Smooth muscle cell (in vitro differentiated cells): ENCODE measurements around the gene USP10. TPM values are rescaled to one million over a fixed set of nuclear protein-coding genes. Genes with fewer than 3 reads are reported as not detected.
"Not testable (repeated sequence)": the region's sequence is repeated elsewhere in the genome, so short reads cannot be mapped to it uniquely, and the experiment has no call there.

Experiments used
- DNase-seq: peaks from one replicate; lab custom pipeline; 2025; ENCODE audit not compliant: unreplicated experiment; lab: John Stamatoyannopoulos, UW
- H2AFZ ChIP-seq: fragments of 200-600 bp; sonication (generic); 2 replicates; pipeline ENCODE4 v1.6.0; 2016; ENCODE audit warnings: antibody characterized with exemption, low read depth, mild to moderate bottlenecking
- H3F3A ChIP-seq: fragments of 200-600 bp; sonication (generic); 2 replicates; pipeline ENCODE4 v1.6.0; 2017; ENCODE audit warnings: antibody characterized with exemption, low read depth
- H3K27ac ChIP-seq: fragments of 200-600 bp; sonication (generic); 2 replicates; pipeline ENCODE4 v1.5.1; 2016; ENCODE audit warnings: low read depth, mild to moderate bottlenecking
- H3K27me3 ChIP-seq: fragments of 200-600 bp; sonication (generic); 2 replicates; pipeline ENCODE4 v1.6.1; 2016; ENCODE audit warnings: low read depth, mild to moderate bottlenecking
- H3K36me3 ChIP-seq: fragments of 200-600 bp; sonication (generic); 2 replicates; pipeline ENCODE4 v1.5.1; 2016; ENCODE audit warnings: low read depth
- H3K4me1 ChIP-seq: fragments of 200-600 bp; sonication (generic); 2 replicates; pipeline ENCODE4 v1.5.1; 2016; ENCODE audit warnings: low read depth
- H3K4me2 ChIP-seq: fragments of 200-600 bp; sonication (generic); 2 replicates; pipeline ENCODE4 v1.6.0; 2016; ENCODE audit warnings: mild to moderate bottlenecking
- H3K4me3 ChIP-seq: fragments of 200-600 bp; sonication (generic); 2 replicates; pipeline ENCODE4 v1.5.1; 2016; ENCODE audit warnings: mild to moderate bottlenecking
- H3K79me2 ChIP-seq: fragments of 200-600 bp; sonication (generic); 2 replicates; pipeline ENCODE4 v1.6.0; 2016; ENCODE audit warnings: low read depth, mild to moderate bottlenecking
- H3K9ac ChIP-seq: fragments of 200-600 bp; sonication (generic); 2 replicates; pipeline ENCODE4 v1.6.0; 2016; ENCODE audit warnings: low read depth
- H3K9me3 ChIP-seq: fragments of 200-600 bp; sonication (generic); replicated peaks from 2 replicates; pipeline ENCODE4 v1.5.1; 2016; ENCODE audit warnings: low read depth
- H4K20me1 ChIP-seq: fragments of 200-600 bp; sonication (generic); 2 replicates; pipeline ENCODE4 v1.6.0; 2016; ENCODE audit warnings: low read depth
- WGBS: methylation state at CpG from one replicate; pipeline ENCODE4 v1.1.7; 2016; ENCODE audit warnings: low lambda C conversion rate; 5-methylcytosine and 5-hydroxymethylcytosine counted together
- polyA plus RNA-seq: library from polyadenylated mRNA; unstranded; fragments of >200 nt; fragmentation: Nextera tagmentation; extraction: Ambion mirVana; gene quantifications from 2 replicates; pipeline ENCODE4 v1.2.1, GENCODE V29; 2016
- total RNA-seq: library from RNA; depleted of rRNA; stranded (reverse); fragments of >200 nt; gene quantifications from 2 replicates; pipeline ENCODE4 v1.2.3, GENCODE V29; 2014
- TF ChIP-seq, protein P1 (sequence below): fragments of 200-600 bp; sonication (generic); IDR thresholded peaks from 2 replicates; pipeline ENCODE4 v1.5.1; 2017; ENCODE audit warnings: borderline replicate concordance, mild to moderate bottlenecking, antibody characterized with exemption; ENCODE audit not compliant: insufficient read depth, poor library complexity, severe bottlenecking

USP10 gene
- total and polyA plus RNA-seq, 2 experiments from 2014 or later = 52.5 to 56.1 TPM

DNA sequence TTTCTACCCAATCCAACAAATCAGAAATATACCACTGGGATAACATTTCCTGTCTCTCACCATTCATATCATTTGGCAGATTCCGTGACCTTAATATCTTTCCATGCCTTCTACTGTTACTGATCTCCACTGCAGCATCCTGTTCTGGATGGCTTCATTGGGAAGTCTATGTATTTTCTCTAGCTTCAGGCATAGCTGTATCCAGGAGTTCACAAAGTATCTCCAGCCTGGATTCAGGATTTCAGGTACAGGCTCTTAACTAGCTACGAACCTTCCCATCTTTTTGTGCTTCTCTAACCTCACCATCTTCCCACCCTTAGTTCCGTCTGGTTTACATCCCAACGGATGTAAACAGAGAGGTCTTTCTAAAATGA lies 15.2 kb upstream of the USP10 start:
- Histone ChIP-seq H3K27me3 (no peaks in the 10 kb centered on the region), H3K9ac (no peak overlapping the region), H3K4me2 (no peak overlapping the region), H3K4me3 (no peak overlapping the region), H3K36me3 (no peaks in the 10 kb centered on the region), H2AFZ (no peak overlapping the region), H3K79me2 (no peaks in the 10 kb centered on the region), H3K9me3 (no peaks in the 10 kb centered on the region), H3F3A (no peaks in the 10 kb centered on the region), H3K4me1 (peaks cover 3% of the 10 kb centered on the region), H3K27ac (no peak overlapping the region), H4K20me1 (no peaks in the 10 kb centered on the region)
- 93% methylated on average over 4 of the region's 4 CpGs for WGBS
- no peak for DNase-seq
- TF ChIP-seq, protein P1, sequence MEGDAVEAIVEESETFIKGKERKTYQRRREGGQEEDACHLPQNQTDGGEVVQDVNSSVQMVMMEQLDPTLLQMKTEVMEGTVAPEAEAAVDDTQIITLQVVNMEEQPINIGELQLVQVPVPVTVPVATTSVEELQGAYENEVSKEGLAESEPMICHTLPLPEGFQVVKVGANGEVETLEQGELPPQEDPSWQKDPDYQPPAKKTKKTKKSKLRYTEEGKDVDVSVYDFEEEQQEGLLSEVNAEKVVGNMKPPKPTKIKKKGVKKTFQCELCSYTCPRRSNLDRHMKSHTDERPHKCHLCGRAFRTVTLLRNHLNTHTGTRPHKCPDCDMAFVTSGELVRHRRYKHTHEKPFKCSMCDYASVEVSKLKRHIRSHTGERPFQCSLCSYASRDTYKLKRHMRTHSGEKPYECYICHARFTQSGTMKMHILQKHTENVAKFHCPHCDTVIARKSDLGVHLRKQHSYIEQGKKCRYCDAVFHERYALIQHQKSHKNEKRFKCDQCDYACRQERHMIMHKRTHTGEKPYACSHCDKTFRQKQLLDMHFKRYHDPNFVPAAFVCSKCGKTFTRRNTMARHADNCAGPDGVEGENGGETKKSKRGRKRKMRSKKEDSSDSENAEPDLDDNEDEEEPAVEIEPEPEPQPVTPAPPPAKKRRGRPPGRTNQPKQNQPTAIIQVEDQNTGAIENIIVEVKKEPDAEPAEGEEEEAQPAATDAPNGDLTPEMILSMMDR = no peak

GRCh38 chr16:84685210-84685609 lies 14.6 kb upstream of the USP10 start:
- TF ChIP-seq, protein P1 = no peak
- no peak overlapping the region for H2AFZ ChIP-seq

DNA sequence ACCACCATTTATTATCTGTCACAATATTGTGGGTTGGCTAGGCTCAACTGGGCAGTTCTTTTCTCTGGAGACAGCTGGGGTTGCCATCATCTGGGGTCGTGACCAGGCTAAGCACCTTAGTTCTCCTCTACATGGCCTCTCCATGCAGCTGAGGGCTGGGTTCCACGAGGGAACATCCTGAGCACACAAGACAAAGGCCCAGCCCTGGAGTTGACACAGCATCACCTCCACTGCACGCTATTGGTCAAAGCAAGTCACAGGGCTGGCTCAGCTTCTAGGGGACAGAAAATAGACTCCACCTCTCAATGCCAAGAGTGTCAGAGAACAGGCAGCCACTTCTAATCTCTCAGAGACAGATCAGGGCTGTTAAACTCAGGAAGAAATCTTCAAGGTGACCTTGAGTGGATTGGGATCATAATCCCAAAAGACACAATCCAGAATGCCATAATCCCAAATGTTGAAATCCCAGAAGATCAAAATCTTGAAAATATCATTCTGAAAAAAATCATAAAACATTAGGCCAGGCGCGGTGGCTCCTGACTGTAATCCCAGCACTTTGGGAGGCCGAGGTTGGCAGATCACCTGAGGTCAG lies 13.0 kb upstream of the USP10 start:
- TF ChIP-seq, protein P1 = no peak
- H3K4me1 ChIP-seq = peaks cover 3% of the 10 kb centered on the region
- H2AFZ ChIP-seq = no peak overlapping the region
- WGBS = 89% methylated on average over 6 of the region's 6 CpGs
- no peaks in the 10 kb centered on the region for H3K36me3 ChIP-seq
- H3F3A ChIP-seq = no peaks in the 10 kb centered on the region
- H4K20me1 ChIP-seq = no peaks in the 10 kb centered on the region
- H3K4me3 ChIP-seq = no peak overlapping the region
- no peaks in the 10 kb centered on the region for H3K27me3 ChIP-seq
- H3K4me2 ChIP-seq = no peak overlapping the region
- H3K9me3 ChIP-seq = no peaks in the 10 kb centered on the region
- H3K27ac ChIP-seq = no peak overlapping the region
- no peak overlapping the region for H3K9ac ChIP-seq
- DNase-seq = no peak
- no peaks in the 10 kb centered on the region for H3K79me2 ChIP-seq

More at GRCh38 chr16:84685210-84685609, 14.6 kb upstream of the USP10 start:
- H3K4me2 ChIP-seq = no peak overlapping the region
- no peaks in the 10 kb centered on the region for H3K79me2 ChIP-seq
- no peaks in the 10 kb centered on the region for H4K20me1 ChIP-seq
- WGBS = 82% methylated on average over 8 of the region's 8 CpGs
- peaks cover 3% of the 10 kb centered on the region for H3K4me1 ChIP-seq
- H3K9ac ChIP-seq = no peak overlapping the region
- H3K36me3 ChIP-seq = no peaks in the 10 kb centered on the region
- H3K27me3 ChIP-seq = no peaks in the 10 kb centered on the region
- no peak for DNase-seq
- no peak overlapping the region for H3K27ac ChIP-seq
- no peaks in the 10 kb centered on the region for H3F3A ChIP-seq
- H3K4me3 ChIP-seq = no peak overlapping the region
- no peaks in the 10 kb centered on the region for H3K9me3 ChIP-seq

GRCh38 chr16:84687715-84688114 lies 12.1 kb upstream of the USP10 start:
- DNase-seq = no peak

DNA sequence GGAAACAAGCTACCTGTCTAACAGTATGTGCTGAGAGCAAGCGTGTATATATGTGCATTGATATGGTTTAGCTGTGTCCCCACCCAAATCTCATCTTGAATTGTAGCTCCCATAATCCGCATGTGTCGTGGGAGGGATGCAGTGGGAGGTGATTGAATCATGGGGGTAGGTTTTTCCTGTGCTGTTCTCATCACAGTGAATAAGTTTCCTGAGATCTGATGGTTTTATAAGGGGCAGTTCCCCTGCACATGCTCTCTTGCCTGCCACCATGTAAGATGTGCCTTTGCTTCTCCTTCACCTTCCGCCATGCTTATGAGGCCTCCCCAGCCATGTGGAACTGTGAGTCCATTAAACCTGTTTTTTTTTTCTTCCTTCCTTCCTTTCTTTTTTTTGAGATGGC lies 11.6 kb upstream of the USP10 start:
- H3K9ac ChIP-seq, H3K4me3 ChIP-seq, H3K79me2 ChIP-seq, DNase-seq, H3K27me3 ChIP-seq, H4K20me1 ChIP-seq, H3K9me3 ChIP-seq, H3K4me2 ChIP-seq, H3F3A ChIP-seq, H3K36me3 ChIP-seq, H3K4me1 ChIP-seq, H3K27ac ChIP-seq, H2AFZ ChIP-seq: not testable (repeated sequence)
- WGBS = 98% methylated on average over 4 of the region's 4 CpGs

More at GRCh38 chr16:84687715-84688114, 12.1 kb upstream of the USP10 start:
- Histone ChIP-seq H3K4me2 (no peak overlapping the region), H3K36me3 (no peaks in the 10 kb centered on the region), H3F3A (no peaks in the 10 kb centered on the region), H3K27ac (no peak overlapping the region), H4K20me1 (no peaks in the 10 kb centered on the region), H3K9me3 (no peaks in the 10 kb centered on the region), H3K4me3 (no peak overlapping the region), H3K9ac (no peak overlapping the region), H3K27me3 (no peaks in the 10 kb centered on the region), H3K4me1 (peaks cover 3% of the 10 kb centered on the region), H2AFZ (no peak overlapping the region), H3K79me2 (no peaks in the 10 kb centered on the region)
- 83% methylated on average over 6 of the region's 6 CpGs for WGBS
- TF ChIP-seq, protein P1 = no peak
